ENCODE measurements around the gene ARID1A. TPM values are rescaled to one million over a fixed set of nuclear protein-coding genes. Genes with fewer than 3 reads are reported as not detected.

ARID1A gene
- total and polyA plus RNA-seq, 8 donors: 9.9 to 74.2 (median 45.3) TPM

DNA sequence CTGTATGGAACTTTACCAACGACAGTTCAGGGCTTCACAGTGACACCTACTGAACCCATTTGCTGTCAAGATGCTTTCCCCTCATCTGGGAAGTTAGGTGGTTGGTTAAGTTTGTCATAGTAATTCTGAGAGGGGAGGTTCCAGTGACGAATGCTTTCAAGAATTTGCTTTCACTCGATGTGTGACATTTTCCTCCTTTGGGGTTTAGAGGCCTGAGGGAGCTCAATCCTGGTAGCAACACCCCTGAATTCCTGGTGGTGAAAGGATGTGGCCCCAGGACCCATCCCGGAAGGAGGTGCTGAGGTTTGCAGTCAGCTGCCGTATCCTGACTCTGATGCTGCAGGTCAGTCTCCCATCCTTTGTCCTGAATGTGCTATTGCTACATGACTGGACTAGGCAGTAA, 94.7 kb downstream of the ARID1A start:
- WGBS, 5 donors: 66 to 85% (median 72%) methylated on average over 5 of the region's 5 CpGs
- intact Hi-C loops (cut with DNase I; ENCODE audit: low total_unique reads): loop anchor here (5.0 kb wide), 1 partner anchor 188 kb away; no protein-coding TSS in a partner anchor
- Histone ChIP-seq H3K27me3 (no peaks in the 10 kb centered on the region), H3K36me3 (peaks cover 15 to 44% (median 39%) of the 10 kb centered on the region in 4 donors), H3K9me3 (no peaks in the 10 kb centered on the region), H3K4me3 (no peak overlapping the region), H3K4me1 (peaks cover 17 to 50% (median 34%) of the 10 kb centered on the region in 4 donors), H3K27ac (no peak overlapping the region)
- TF ChIP-seq EP300 (IDR thresholded peaks at IDR 0.05) (no peak), POLR2AphosphoS5 (IDR thresholded peaks at IDR 0.05) (no peak), POLR2A (IDR thresholded peaks at IDR 0.05) (no peak)
- TF ChIP-seq, protein P1, sequence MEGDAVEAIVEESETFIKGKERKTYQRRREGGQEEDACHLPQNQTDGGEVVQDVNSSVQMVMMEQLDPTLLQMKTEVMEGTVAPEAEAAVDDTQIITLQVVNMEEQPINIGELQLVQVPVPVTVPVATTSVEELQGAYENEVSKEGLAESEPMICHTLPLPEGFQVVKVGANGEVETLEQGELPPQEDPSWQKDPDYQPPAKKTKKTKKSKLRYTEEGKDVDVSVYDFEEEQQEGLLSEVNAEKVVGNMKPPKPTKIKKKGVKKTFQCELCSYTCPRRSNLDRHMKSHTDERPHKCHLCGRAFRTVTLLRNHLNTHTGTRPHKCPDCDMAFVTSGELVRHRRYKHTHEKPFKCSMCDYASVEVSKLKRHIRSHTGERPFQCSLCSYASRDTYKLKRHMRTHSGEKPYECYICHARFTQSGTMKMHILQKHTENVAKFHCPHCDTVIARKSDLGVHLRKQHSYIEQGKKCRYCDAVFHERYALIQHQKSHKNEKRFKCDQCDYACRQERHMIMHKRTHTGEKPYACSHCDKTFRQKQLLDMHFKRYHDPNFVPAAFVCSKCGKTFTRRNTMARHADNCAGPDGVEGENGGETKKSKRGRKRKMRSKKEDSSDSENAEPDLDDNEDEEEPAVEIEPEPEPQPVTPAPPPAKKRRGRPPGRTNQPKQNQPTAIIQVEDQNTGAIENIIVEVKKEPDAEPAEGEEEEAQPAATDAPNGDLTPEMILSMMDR (IDR thresholded peaks at IDR 0.05): no peak
- DNase-seq: no peak

DNA sequence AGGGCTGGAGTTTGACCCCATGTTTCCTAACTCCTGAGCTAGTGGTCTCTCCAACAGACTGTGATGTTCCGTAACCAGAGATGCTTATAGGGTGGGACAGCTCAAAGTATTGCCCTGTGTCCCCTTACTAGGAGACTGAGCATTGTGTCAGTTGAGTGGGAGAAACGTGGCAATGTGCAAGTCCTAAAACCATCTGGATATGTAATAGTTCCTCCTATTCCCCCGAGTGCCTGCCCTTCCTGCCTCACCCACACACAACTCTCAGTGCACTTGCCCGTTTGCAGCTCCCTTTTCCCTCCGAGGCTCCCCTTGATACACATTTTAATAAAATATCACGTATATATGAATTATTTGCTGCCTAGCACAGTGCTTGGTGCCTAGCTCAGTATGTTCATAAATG, 95.3 kb downstream of the ARID1A start:
- H3K27ac ChIP-seq: no peak overlapping the region
- intact Hi-C loops (cut with DNase I; ENCODE audit: low total_unique reads): loop anchor here (5.0 kb wide), 1 partner anchor 189 kb away; no protein-coding TSS in a partner anchor
- WGBS, 5 donors: 61 to 74% (median 70%) methylated on average over 6 of the region's 6 CpGs
- TF ChIP-seq, protein P1 (IDR thresholded peaks at IDR 0.05): no peak
- no peak for TF ChIP-seq EP300 (IDR thresholded peaks at IDR 0.05)
- TF ChIP-seq POLR2AphosphoS5 (IDR thresholded peaks at IDR 0.05): no peak
- TF ChIP-seq POLR2A (IDR thresholded peaks at IDR 0.05): no peak
- no peaks in the 10 kb centered on the region for H3K27me3 ChIP-seq
- H3K9me3 ChIP-seq: no peaks in the 10 kb centered on the region
- H3K4me1 ChIP-seq: peaks cover 11 to 44% (median 28%) of the 10 kb centered on the region in 4 donors
- peaks cover 15 to 48% (median 43%) of the 10 kb centered on the region in 4 donors for H3K36me3 ChIP-seq
- H3K4me3 ChIP-seq: no peak overlapping the region
- no peak for DNase-seq

DNA sequence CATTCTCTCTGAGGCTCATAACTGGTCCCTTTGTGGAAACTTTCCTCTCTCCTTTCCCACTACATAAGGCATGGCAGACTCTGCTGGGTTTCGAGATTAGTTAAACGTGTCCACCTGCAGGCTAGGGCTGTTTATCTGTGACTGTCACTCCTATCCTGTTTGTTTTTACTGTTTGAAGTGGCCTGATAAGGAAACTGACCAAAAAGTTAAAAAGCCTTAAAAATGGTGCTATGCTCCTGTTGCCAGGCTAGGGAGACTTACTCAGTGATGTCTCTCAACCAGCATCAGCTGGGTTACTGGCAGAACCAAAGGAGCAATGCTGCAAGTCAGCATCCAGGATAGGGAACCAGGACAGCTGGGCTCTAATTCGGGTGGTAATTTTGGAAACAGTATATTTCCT, 95.8 kb downstream of the ARID1A start:
- Histone ChIP-seq H3K9me3 (no peaks in the 10 kb centered on the region), H3K27ac (no peak overlapping the region), H3K27me3 (no peaks in the 10 kb centered on the region), H3K36me3 (peaks cover 15 to 53% (median 46%) of the 10 kb centered on the region in 4 donors), H3K4me3 (no peak overlapping the region), H3K4me1 (peaks cover 6 to 39% (median 23%) of the 10 kb centered on the region in 4 donors)
- 44 to 77% (median 54%) methylated on average over 3 of the region's 3 CpGs for WGBS, 5 donors
- intact Hi-C loops (cut with DNase I; ENCODE audit: low total_unique reads): loop anchor here (5.0 kb wide), 1 partner anchor 189 kb away; no protein-coding TSS in a partner anchor
- no peak for TF ChIP-seq POLR2AphosphoS5 (IDR thresholded peaks at IDR 0.05)
- no peak for TF ChIP-seq POLR2A (IDR thresholded peaks at IDR 0.05)
- TF ChIP-seq EP300 (IDR thresholded peaks at IDR 0.05): no peak
- TF ChIP-seq, protein P1 (IDR thresholded peaks at IDR 0.05): no peak
- no peak for DNase-seq

DNA sequence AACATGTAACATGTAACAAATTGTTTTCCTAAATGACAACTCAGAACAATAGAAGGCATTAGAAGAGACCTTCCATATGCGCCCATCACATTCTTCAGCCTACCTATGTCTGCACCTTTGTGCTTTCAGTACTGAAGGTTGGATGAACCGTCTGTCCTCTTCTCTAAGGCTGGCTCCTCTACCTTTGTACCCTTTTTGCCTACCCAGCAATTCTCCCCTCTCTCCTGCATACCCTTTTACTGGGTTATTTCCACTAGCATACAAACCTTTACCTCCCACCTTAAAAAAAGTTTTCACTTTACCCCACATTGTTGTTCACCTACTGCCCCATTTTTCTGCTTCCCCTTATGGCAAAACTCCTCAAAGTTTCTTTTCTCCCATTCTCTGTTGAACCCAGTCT, 97.1 kb downstream of the ARID1A start:
- Histone ChIP-seq H3K36me3 (peaks cover 15 to 65% (median 54%) of the 10 kb centered on the region in 4 donors), H3K27ac (no peak overlapping the region), H3K9me3 (no peaks in the 10 kb centered on the region), H3K4me1 (peaks cover 0 to 34% (median 15%) of the 10 kb centered on the region in 4 donors), H3K27me3 (no peaks in the 10 kb centered on the region), H3K4me3 (no peak overlapping the region)
- DNase-seq: no peak
- TF ChIP-seq, protein P1 (IDR thresholded peaks at IDR 0.05): no peak
- TF ChIP-seq POLR2AphosphoS5 (IDR thresholded peaks at IDR 0.05): no peak
- no peak for TF ChIP-seq POLR2A (IDR thresholded peaks at IDR 0.05)
- intact Hi-C loops (cut with DNase I; ENCODE audit: low total_unique reads): loop anchor here (5.0 kb wide), 1 partner anchor 191 kb away; no protein-coding TSS in a partner anchor
- 89 to 98% (median 96%) methylated on average over 2 of the region's 2 CpGs for WGBS, 5 donors

Data from stomach (tissue), 9 donors.